ENCODE measurements around the gene COL5A1.

Gene COL5A1

GRCh38 chr9:134730761-134731496, 89.3 kb downstream of the COL5A1 start:
- no peak for DNase-seq

DNA sequence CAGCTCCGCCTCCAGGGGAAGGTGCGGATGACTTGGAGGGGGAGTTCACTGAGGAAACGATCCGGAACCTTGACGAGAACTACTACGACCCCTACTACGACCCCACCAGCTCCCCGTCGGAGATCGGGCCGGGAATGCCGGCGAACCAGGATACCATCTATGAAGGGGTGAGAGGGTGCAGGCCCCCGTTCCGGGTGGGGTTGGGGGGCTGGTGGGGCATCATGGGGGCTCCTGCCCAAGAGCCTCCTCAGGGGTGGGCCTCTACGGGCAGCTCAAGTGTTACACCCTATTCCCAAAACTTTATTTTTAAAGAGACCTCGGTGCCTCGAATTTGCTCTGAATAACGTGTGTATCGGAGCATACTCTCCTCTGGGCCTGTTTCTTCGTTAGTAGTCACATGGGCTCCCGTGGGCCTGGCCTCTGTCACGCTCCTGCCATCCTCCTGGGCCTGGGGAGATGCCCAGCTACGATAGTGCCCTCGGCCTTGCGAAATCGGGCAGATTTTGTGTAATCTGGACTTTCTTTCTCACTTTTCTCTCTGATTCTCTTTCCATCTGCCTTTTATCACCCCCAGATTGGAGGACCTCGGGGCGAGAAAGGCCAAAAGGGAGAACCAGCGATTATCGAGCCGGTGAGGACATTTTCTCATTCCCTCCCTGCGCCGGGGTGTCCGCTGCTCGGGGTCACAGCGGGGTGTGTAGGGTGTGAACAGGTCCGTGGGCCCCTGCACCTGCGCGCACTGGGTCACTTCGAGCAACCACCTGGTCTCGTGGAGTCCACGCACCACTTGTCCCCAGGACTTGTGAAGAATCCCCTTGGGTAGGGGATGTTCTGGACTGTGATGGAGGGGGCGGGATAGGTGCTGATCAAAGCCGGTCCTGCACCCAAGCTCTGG, 90.1 kb downstream of the COL5A1 start:
- no peak for DNase-seq

- no peak for DNase-seq
These were observed 90.9 kb downstream of the COL5A1 start for GRCh38 chr9:134732392-134733110.

DNA sequence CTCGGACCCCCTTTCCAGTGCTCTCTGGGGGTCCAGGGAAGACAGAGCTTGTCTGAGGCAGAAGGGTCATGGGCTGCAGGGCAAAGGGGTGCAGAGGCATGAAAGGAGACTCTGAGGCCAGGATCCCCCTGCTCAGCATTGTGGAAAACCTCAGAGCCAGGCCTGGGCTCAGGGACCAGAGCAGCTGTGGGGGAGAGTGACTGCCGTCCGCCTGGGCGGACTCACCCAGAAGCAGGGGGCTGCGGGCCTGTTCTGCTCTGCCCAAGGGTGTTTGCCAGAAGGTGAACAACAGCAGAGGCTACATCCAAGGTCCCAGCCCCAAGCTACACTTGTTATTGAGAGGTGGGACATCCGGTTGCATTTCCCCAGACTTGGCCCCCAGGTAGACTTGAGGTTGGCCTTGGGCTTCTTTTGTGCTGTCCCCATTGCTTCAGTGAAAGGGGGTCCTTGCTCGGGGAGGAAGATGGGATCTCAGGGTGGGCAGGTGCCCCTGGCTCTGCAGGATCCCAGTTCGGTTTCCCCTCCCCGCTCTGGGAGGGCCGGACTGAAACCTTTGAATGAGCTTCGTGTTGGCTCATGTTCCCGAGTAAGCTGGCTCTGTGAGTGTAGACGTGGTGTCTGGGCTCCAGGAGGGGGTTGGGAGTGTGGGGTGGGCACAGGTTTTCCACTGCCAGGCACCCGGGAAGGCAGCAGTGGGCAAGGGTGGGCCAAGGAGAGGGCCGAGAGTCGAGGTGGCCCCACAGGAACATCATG, 92.1 kb downstream of the COL5A1 start:
- no peak for DNase-seq

- no peak for DNase-seq
These were observed 92.7 kb downstream of the COL5A1 start for GRCh38 chr9:134734270-134734669.

- no peak for DNase-seq
These were observed 94.0 kb downstream of the COL5A1 start for GRCh38 chr9:134735441-134736175.

DNA sequence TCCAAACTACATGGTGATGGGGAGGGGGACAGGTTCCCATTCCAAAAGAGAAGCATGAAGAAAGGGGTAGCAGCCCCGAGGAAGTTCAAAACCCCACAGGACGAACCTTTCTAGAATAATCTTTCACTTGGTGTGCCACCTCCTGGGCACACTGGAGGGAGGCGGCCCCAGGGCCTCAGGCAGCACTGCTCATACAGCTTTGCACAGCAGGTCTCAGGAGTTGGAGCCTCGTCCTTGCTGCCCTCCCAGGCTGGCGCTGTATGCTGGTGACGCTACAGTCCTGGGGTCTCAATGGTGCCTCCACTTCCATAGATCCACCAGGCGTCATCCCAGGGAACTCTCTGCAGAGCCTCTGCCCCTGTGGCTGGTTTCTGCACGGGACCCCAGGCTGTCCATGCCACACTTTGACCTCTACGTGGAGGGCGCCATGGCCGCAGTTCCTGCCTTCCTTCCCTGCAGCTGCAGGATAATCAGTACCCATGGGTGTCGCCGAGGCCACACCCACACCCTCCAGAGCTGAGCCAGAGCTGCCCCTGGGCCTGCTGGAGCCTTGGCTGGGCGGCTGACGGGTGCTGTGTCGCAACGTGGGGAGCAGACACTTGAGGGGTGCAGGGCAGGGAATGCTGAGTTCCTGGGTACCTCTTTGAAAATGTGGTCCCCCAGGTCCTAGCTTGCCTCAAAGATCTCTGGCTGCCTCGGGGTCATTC, 95.3 kb downstream of the COL5A1 start:
- no peak for DNase-seq

DNA sequence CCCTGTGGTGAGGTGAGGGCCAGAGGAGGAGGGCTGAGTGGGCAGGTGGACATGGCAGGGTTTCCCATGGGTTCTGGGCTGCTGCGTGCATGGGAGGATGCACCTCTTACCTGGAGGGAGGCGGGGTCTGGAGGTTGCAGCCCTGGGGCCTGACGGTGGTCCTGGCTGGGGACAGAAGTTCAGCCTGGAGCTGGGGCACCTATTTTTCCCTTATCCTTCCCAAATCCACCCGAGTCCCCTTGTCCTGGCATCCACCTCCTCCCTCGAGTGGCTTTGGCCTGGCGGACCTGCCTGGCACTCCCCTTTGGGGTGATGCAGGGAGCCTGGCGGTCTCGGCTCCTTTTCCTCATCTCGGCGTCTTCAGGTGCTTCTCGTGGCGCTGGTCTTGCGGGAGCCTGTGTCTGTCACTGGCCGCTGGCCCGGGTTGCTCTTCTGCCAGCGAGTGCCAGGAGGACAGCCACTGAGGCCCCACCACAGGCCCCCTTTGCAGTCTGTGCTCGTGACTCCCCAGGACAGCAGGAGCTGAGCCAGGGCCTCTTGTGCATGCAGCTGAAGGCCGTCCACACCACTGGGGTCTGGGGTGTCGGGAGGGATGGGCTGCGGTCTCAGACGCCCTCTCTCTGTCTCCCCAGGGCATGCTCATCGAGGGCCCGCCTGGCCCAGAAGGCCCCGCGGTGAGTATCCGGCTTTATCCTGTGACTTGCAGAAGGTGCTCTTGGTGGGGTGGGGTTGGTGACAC, 96.4 kb downstream of the COL5A1 start:
- no peak for DNase-seq

- DNase-seq: no peak
These were observed 97.5 kb downstream of the COL5A1 start for GRCh38 chr9:134738869-134739659.

- no peak for DNase-seq
These were observed 98.0 kb downstream of the COL5A1 start for GRCh38 chr9:134739660-134739968.

- DNase-seq: no peak
These were observed 98.5 kb downstream of the COL5A1 start for GRCh38 chr9:134740071-134740470.

DNA sequence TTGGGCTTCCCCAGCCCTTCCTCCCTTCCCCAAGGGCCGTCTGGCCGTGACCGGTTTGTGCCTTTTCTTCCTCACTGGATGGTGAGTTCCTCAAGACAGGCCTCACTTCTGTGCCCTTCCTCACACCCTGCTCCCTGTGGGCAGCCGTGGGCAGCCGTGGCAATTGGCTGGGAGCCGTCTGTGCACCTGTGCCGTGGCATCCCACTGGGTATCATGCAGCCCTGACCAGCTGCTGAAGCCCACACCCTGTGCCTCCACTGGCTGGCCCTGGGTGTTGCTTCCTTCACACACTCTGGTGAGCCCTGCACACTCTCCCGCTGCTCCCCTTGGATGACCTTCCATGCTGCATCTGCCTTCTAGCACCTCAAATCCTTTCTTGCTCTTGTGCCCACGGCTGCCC, 100.2 kb downstream of the COL5A1 start:
- no peak for DNase-seq

GRCh38 chr9:134742822-134743535, 101.4 kb downstream of the COL5A1 start:
- DNase-seq: no peak

- DNase-seq: no peak
These were observed 102.2 kb downstream of the COL5A1 start for GRCh38 chr9:134743853-134744252.

DNA sequence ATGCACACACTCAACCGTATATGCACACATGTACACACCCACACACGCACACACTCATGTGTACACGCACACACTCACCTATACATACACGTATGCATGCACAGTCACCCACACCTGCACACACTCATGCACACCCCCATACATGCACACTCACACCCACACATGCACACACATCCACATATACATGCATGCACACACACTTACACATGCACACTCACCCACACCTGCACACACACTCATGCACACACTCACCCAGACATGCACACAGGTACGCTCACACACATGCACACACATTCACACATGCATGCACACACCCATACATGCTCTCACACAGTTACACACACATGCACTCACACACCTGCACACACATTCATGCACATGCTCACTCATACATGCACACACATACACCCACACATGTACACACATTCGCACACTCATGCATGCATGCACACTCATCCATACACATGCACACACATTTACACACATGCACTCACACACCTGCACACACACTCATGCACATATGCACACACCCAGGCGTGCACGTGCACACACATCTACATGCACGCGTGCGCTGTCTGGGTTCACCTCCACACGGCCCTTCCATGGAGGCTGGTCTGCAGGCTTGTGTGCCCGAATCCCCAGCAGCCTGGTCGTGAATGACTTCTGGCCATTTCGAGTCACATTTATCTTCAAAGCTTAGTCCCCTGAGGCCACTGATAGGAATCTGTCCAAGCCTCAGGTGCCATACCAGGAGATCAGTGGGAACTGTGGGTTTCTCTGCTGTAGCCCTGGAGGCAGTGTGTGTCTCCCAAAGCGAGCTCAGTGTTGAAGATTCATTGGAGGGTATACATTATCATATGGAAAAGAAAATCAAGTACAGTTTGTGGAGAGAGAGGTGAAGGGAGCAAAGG, 103.0 kb downstream of the COL5A1 start:
- DNase-seq: no peak

GRCh38 chr9:134747951-134748489, 106.4 kb downstream of the COL5A1 start:
- no peak for DNase-seq

DNA sequence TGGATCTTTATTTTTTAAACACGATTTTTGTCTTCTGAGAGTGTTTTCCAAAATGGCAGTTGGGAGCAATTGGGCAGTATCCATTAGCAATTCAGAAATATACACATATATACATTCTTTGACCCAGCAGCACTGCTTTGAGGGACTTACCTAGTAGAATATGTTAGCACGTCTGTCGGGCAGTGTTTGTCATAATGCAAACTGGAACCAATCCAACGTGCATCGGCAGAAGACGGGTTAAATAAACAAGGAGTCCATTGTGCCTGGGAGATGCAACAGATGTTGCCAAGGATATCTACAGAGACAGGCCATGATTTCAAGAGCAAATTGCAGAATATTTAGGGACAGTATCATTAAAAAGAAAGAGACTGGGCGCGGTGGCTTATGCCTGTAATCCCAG, 107.0 kb downstream of the COL5A1 start:
- DNase-seq: no peak

All from NCI-H748 treated with DMSO at 0.1 percent for 48 hours (cell line).